Germinal center (tissue), 1 donor: ENCODE measurements around the gene SPIN2B.

Source experiments
- DNase-seq: peaks from one replicate; pipeline ENCODE4 v3.0.0; 2012; ENCODE audit warnings: mixed read lengths, low spot score

The SPIN2B gene

GRCh38 chrX:57070185-57070984, 51.0 kb downstream of the SPIN2B start:
- DNase-seq: no peak
